DMS114 treated with DMSO at 0.1 percent for 48 hours (cell line): ENCODE data around the gene UQCRHL.
"Not testable (repeated sequence)": the region's sequence is repeated elsewhere in the genome, so short reads cannot be mapped to it uniquely, and the experiment has no call there.

Experiments used
- DNase-seq: peaks from one replicate; lab custom pipeline; 2025; ENCODE audit not compliant: unreplicated experiment; lab: John Stamatoyannopoulos, UW

The UQCRHL gene

DNA sequence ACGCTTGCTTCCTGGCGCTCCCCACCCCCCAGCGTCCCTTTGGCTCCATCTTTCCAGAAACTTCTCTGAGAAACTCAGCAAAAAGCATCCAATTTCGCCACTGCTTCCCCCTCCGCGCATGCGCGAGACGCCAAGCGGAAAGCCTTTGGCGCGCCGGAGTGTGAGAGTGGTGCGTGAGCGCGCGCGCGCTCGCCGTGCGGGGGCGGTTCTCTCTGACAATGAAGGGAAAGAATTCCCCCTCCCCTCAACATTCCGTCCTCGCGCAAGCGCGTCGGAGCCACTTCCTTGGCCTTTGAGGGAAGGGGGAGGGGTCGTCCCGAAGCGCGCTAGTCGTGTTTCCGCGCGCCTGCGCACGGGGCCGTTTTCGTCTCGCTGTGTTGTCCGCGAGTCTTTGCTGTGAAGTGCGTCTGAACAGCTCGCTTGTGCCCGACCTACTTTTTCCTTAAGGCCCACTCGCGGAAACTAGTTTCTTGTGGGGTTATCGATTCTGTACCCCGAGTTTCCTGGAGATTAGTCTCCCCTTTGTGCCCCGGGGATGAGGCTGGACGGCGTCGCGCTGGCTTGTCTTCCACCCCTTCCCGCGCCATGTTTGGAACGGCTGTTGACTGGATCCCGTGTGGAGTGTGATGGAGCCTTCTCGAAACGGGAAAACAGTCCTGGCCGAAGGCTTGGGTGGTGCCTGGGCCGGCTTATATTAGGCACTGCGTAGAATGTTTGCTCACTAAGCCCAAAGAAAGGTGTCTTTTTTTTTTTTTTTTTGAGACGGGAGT lies 28.5 kb upstream of the UQCRHL start:
- peak; percentile 96 for DNase-seq

DNA sequence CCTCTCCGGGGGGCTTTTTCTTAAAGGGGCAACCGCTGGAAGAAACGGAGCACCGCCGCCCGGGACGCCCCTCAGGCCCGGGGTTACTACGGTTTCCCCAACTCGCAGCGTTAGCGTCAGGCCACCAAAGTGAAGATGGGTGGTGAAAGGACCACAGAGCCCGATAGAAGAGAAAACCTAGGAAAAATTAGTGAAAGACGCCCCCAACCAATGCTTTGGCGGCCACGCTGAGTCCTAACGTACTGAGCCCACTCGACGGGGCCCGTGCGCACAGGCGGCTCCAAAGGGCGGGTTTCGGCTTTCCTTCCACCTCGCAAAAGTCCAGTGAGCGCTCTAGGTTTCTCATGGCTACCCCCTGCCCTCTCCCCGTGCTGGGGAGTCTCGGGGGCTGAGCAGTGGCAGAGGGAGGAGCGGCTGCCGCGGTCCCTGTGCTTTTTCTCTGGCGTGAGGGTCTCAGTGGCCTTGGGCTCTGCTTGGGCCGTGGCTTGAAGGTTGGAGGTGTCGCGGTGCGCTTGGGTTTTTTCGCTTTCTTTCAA lies 27.8 kb upstream of the UQCRHL start:
- DNase-seq: no peak

DNA sequence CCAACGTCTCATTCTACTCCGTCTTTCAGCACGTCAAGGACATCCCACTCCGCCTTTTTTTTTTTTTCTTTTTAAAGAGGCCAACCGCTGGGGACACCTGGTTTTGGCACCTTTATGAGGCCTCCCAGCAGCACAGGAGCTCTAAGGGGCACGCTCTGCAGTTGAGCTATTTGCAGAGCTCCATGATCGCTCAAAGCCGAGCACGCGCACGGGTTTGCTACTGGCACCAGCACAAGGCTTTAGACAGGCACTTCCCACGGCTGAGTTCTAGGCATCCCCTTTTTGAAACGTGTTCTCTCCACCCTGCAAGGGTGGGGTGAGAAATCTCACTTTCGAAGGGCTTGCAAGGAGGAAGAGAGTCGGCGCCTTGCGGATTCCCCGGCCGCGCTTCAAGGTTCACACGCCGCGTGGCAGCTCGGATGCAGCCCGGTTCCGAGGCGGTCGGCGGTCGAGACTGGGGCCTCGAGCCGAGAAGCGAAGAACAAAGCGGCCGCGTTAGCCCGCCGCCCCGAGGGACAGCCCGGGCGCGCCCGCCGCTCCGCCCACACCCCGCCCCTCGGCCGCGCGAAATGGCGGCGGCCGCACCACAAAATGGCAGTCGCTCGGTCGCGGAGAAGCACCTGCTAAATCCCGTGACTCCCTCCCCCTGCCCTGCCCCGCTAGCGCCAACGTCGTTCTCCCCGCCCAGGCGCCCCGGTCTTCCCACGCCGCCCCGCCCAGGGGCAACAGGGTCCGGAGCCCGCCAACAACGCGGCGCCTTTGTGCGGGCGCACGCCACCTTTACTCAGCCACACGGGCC lies 27.2 kb upstream of the UQCRHL start:
- DNase-seq: peak; percentile 78

DNA sequence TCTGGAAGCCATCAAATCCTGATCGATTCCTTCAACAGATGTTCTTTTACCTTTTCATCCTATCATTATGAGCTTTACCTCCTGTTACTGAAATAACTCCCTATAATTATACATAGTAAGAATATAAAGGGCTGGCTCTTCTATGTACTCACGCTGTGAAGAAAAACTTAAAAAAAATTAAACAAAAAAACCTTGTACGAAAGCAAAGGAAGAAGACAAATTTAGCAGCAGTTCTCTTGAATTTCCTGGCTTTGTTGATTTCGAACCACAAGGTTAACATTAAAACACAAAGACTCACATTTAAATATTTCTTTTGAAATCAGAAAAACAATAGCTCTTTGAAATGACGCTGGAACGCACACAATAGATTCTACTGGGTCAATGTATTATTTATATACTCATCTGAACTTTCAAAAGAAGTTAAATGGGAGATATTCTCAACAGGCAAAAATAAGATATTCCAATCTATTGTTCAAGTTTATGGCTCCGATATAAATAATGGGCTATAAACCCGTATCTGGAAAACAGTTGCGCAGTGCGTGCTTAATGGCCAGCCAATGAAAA lies 26.5 kb upstream of the UQCRHL start:
- peak; percentile 85 for DNase-seq

DNA sequence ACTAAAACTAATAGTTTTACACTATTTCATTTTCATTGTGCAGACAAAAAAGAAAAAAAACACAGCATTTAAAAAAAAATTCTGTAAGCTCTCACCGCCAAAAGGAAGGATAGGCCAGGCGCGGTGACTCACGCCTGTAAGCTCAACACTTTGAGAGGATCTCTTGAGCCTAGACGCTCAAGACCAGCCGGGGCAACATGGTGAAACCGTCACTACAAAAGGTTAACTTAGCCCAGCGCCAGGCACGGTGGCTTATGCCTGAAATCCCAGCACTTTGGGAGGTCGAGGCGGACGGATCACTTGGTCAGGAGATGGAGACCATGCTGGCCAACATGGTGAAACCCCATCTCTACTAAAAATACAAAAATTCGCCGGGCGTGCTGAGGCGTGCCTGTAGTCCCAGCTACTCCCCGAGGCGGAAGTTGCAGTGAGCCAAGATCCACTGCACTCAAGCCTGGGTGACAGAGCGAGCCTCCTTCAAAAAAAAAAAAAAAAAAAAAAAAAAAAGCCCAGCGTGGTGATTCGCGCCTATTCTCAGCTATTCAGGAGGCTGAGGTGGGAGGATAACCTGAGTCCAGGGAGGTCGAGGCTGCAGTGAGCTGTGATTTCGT lies 25.7 kb upstream of the UQCRHL start:
- DNase-seq: peak; percentile 56

DNA sequence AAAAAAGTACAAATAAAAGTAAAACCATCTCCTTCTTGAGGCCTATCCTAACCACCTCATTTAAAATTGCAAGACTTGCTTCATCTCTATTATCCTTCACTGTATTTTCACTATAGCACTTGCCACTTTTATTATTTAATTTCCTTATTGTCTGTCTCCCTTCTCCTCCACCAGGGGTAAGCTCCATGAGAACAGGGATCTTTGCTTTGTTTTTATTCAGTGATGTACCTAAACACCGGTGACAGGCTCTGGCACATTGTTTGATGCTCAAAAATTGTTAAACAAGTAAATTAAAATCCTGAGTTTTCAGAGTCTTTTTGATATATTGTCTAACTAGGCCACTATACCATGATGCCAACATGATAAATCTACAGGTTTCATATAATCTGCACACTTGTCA lies 22.8 kb upstream of the UQCRHL start:
- no peak for DNase-seq

DNA sequence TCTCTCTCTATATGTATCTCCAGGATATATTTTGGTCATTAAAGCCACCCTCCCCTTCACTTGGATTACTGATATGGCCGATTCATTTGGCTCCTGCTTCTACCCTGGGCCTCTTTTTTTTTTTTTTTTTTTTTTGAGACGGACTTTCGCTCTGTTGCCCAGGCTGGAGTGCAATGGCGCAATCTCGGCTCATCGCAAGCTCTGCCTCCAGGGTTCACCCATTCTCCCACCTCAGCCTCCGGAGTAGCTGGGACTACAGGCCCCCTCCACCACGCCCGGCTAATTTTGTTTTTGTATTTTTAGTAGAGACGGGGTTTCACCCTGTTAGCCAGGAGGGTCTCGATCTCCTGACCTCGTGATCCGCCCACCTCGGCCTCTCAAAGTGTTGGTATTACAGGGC lies 21.5 kb upstream of the UQCRHL start:
- not testable (repeated sequence) for DNase-seq

DNA sequence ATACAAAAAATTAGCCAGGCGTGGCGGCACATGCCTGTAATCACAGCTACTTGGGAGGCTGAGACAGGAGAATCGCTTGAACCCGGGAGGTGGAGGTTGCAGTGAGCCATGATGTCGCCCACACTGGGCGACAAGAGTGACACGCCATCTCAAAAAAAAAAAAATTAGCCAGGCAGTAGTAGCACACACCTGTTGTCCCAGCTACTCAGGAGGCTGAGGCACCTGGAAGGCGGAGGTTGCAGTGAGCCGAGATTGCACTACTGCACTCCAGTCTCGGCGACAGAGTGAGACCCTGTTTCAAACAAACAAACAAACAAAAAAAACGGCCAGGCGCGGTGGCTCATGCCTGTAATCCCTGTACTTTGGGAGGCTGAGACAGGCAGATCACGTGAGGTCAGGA lies 20.1 kb upstream of the UQCRHL start:
- DNase-seq: not testable (repeated sequence)

DNA sequence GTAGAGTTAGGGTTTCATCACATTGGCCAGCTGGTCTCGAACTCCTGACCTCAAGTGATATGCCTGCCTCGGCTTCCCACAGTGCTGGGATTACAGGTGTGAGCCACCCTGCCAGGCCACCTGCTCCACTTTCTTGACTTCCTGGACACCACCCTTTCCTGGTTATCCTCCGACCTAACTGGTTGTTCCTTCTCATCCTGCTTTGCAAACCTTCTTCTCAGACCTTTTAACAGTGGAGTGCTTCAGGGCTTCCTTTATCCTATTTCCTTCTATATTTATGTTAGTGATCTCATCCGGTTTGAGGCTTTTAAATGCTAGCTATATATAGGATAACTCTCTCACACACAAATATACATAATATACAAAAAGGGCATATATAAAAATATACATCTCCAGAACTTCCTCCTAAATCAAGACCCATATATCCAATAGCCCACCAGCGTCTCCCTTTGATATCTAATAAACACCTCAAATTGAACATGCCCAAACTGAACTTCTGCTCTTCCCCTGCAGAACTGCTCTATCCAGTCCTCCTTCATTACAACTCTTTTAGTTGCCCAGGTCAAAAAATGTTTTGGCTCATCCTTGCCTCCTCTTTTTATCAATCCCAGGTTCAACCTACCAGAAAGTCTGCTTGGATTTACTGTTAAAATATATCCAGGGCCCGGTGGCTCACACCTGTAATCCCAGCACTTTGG lies 19.5 kb upstream of the UQCRHL start:
- DNase-seq: no peak

DNA sequence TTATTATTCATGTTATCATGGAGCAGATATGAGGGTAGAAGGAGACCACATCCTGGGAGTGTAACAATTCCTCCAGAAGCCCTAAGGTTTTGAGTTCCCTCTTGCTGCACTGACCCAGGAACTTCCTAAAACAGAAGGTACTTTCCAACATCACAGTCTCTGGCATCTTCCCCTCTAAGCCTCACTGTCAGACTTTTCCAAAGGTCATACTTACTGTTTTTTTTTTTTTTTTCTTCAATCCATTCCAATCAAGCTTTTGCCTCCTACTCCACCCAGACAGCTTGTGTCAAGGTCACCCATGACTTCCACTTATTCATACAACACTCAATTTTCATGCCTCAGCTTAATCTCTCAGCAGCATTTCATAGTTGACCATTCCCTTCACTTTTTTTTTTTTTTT lies 18.4 kb upstream of the UQCRHL start:
- DNase-seq: no peak

DNA sequence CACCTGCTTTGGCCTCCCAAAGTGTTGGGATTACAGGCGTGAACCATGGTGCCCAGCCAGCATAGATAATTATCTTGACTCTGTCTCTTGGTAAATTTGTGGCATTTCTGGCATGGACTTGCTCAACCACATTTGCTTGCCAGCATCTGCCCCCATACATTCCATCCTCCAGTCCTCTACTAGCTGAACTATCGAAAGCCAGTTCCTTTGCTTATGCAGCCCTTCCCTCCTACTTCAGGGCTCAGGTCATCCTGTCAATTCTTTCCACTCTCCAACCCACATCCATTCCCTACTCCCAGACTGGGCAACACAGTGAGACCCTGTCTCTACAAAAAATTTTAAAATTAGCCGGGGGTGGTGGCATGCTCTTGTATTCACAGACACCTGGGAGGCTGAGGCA lies 13.0 kb upstream of the UQCRHL start:
- DNase-seq: no peak

DNA sequence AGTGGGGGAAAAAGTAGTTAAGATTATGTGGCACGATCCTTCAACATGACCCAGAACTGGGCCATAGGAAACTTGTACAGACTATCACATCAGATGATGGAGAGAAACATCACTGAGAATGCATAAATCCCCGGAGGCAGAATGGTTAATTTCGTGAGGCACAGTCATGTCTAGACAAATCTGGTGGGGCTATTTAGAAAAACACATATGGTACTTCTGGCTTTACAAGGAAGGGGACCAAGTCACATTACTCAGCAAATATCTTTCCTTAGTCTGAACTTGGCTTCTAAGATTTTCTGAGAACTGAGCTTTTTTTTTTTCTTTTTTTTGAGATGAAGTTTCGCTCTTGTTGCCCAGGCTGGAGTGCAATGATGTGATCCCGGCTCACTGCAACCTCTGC lies 9.2 kb upstream of the UQCRHL start:
- no peak for DNase-seq

DNA sequence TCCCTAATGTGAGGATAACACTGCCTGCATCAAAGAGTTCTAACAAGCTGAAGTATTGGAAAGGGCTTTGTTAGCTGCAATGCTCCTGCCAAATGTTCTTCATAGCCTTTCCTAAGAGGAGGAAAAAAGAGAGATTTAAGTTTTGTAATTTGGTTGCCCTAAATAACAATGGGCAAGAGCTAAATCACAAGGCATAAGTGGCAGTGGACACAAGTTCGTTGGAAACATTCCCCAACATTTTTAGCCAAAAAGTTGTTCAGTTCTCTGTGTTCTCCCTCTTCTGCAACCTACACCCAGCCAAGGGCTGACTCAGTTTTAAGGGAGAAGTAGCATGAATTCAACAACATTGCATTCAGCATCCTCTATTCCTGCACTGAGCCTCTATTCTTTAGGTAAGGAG lies 2.6 kb upstream of the UQCRHL start:
- no peak for DNase-seq

DNA sequence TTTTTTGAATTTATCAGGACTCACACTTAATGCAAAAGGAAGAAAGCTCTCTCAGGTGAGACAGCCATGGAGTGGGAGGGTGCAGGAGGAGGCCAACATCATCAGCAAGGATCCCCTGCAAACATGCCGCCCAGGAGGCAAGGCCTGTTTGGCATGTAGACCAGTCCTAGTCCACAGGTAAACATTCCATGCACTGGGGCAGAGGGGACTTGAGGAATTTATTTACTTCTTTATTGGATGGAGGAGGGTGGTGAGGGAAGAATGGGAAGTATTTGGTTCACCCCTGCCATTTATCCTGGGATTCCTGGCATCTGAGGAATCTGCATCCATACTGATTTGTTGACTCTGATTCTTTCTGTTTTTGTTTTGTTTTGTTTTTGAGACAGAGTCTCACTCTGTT lies 1.5 kb upstream of the UQCRHL start:
- no peak for DNase-seq

DNA sequence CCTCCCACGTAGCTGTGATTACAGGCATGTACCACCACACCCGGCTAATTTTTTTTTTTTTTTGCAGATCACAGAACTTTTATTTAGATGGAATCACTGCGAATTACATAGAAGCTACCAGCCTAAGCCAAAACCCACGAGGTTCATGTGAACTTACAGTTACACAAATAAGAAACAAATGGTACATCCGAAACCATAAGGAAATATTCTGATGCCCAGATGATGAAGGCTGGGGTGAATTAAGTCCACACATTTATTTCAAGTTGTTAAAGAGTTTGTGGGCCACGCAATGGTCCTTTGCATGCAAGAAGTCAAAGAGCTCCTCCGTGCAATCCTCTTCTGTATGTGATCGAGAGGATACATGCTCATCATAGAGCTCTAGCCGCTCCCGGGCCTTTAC lies 328 bp downstream of the UQCRHL start:
- DNase-seq: no peak

DNA sequence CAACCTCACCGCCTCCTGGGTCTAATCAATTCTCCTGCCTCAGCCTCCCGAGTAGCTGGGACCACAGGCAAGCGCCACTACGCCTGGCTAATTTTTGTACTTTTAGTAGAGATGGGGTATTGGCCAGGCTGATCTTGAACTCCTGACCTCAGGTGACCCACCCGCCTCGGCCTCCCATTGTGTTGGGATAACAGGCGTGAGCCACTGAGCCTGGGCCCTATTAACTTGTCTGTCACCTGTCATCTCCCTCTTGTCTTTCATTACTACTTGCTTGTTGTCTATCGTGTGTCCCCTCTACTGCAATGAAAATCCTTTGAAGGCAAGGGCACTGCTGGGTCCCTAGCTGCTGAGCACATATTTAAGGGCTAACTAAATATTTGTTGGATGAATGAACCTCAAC lies 3.4 kb downstream of the UQCRHL start:
- no peak for DNase-seq

DNA sequence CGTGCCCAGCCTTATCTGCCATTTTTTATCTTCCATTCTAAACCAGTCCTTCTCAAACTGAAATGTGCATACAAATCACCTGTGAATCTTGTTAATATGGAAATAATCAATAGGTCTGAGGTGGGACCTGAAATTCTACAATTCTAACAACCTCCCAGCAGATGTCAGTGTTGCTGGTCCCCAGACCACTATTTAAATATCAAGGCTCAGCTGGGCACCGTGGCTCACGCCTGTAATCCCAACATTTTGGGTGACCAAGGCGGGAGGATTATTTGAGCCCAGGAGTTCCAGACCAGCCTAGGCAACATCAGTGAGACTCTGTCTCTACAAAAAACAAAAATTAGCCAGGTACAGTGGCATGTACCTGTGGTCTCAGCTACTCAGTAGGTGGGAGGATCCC lies 4.1 kb downstream of the UQCRHL start:
- no peak for DNase-seq

DNA sequence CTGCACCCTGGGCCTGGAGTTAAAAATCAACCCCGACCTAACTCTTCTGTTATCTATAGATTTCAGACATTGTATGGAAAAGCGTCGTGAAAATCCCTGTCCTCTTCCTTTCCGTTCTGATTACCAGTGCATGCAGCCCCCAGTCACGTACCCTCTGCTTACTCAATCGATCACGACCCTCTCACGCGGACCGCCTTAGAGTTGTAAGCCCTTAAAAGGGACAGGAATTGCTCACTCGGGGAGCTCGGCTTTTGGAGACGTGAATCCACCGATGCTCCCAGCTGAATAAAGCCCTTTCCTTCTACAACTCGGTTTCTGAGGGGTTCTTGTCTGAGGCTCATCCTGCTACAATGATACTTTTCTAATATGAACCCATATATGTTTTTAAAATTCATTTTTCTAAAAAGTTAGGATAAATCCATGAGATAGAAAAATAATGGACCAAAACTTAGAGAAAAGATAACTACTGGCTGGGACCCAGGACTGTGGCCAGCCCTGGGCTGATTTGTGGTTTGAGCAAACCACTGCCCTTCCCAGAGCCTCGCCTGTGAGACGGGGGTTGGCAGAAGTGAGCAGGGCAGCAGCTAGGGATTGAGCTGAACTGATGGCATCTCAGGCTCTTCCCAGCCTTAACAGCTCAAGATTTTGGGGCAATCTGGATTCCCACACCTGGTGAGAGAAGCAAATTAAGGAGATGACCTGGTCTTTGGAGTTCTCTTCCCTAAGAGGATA lies 5.0 kb downstream of the UQCRHL start:
- DNase-seq: no peak

DNA sequence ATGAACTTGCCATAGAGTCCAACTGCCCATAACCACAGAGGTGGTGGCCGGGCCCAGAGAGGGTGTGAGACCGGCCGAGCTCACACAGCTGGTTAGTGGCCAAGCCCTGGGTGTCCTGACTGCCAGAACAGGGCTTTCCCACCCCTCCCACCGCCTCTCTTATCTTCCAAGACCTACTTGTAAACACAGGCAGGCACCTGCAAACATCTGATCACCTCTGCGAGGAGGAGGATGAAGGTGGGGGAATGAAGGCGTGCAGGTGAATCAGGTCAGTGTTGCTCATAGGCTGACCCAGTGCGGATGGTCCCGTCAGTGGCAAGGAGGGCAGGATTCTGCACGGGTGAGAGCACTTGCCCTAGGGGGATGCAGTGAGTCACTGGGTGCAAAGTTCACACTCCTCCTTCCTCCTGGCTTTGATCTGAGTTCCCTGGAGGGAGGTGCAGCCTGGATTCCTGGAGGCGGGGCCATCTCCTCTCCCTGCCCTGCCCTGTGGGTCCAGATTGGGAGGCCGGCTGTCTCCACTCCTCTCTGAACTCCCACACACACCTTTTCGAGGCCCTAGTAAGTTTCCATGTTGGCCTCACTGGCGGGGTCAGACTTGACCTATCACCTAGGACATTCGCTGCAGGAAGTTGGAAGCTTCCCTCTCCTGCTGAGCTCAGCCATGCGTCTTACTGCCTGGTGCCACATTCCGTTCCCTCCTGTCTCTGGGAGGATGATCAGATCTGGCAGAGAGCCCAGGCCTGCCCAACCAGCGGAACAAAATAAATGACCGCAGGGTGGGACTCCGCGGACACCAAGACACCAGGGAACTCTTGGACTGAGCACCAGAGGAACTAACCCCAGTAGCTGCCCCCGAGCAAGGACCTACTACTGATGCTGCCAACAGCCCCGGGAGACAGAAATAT lies 7.3 kb downstream of the UQCRHL start:
- no peak for DNase-seq
